AG08395 (cell line): Measurements from ENCODE around the gene PIN4.
"Not testable (repeated sequence)": the region's sequence is repeated elsewhere in the genome, so short reads cannot be mapped to it uniquely, and the experiment has no call there.

Experiments used
- DNase-seq: peaks from one replicate; pipeline ENCODE4 v3.0.0; 2012; ENCODE audit warnings: mixed read lengths, low spot score

The PIN4 gene

DNA sequence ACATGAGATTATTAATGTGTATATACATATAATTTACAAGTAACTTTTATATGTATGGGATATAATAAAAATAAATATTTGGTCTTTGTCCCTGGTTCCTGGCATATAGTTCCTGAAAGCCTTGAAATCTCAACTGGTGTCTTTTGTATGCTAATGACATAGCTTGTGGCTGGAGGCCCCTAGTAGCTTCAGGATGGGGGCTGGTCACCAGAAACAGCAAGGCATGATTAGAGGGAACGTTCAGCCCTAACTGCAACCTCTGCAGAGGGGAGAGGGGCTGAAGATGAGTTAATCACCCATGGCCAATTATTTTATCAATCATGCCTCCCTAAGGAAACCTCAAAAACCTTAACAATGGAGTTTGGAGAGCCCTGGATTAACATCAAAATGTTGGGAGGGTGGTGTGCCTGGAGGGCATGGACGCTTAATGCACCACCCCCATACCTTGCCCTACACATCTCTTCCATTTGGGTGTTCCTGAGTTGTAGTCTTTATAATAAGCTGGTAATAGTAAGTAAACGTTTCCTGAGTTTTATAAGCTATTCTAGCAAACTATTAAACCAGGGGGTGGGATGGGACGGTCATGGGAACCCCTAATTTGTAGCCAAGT, 21.3 kb downstream of the PIN4 start:
- no peak for DNase-seq

DNA sequence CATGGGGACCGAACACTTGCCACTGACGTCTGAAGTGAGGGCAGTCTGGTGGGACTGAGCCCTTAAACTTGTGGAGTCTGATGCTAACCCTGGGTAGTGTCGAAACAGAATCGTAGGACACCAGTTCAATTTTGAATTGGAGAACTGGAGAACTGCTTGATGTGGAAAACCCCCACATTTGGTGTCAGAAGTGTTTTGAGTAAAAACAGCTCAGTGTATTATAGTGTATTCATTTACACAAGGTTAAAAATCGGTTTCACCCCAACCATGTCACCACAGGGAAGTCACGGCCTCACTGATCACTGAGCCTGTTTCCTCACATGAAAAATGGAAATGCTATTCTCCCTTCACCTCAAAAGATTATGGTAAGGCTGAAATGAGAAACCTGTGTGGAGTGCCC, 21.9 kb downstream of the PIN4 start:
- DNase-seq: no peak

DNA sequence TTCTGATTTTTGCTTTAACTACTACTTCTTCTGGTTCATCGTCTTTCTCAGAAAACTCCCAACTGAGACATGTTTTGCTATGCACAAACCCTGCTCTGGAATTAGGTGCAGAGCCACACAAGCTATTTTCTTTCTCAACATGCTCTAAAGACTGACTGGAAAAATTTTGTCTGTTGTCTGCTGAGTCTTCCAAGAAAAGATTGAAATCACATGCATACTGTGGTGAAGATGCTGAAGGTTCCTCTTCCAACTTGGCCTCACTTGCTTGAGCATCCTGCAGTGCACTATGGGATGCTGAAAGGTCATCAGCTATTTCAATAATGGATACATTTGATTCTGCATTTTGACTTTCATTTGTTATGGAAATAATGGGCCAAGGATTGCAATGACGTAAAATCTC, 24.1 kb downstream of the PIN4 start:
- DNase-seq: no peak

DNA sequence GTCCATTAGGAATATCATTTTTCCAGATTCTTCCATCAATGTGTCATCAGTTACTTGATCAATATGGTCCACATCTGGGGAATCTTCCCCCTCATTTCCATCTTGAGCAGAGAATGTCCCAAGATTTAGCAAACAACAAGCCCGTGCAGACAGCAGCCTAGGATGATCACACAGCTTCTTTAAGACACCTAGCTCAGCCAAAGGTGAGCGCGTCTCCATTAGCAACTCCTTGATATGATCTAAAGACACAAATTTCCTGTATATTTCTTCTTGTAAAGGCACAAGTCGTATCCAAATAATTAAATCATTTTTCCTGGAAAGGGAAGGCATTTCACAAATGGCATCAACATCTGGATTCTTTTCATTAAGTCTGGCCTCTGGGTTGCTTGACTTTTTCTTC, 25.8 kb downstream of the PIN4 start:
- no peak for DNase-seq

DNA sequence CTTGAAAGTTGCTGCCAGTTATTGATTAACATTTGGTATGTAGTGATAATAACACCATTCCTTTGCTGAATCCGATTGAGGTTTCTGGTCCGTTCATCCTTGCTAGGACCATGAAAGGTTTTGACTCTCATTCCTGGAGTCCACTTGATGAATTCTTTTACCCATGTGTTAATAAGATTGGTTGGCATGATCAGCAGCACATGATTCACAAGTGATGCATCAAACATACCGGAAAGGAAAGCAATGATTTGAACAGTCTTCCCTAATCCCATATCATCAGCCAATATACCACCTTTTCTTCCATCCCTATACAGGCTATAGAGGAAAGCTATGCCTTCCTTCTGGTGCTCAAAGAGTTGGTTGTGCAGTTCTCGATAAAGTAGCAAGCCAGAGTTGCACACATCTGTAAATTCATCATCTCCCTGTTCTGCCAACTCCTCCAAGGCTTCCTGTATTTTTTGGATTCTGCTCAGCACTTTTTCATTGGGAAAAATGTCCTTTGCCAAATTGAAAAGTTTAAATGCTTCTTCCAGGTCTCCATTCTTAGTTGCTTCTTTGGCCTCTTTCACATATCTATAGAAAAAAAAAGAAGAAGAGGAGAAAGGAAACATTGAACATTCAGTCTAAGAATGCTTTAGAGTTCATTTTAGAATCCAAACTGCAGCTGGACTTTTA, 26.7 kb downstream of the PIN4 start:
- peak; percentile 50 for DNase-seq

DNA sequence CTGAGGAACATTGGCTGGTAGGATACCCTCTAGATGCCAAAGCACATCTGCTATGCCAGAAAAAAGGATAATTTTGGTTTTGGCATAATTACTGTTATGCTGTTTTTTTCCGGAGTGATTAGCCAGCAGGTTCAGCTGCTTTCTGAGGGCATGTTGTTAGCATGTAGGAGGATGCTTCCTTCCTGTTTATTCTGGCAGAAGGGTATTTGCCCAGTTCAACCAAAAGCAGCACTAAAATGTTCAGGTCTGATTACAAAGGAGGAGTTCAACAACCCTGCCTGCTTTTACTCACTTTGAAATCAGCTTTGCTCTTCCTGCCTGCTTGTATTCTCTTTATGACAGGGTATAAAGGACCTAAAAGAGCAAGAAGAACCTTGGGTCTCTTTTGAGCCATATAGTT, 35.4 kb downstream of the PIN4 start:
- no peak for DNase-seq

DNA sequence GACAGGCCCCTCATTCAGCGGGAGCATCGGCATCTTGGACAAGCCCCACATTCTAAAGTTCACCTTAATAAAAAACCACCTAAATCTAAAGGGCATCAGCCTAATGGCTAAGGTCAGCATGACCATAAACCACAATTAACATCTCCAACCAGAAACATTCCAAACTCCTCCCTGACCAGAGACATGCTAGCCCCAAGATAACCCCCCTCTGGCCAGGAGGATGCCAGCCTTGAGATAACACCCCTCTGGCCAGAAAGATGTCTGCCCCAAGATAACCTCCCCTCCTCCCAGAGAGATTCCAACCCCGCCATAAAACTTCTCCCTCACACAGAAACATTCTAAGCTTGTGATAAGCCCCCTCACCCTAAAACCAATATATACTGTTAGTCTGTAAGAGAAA, 38.8 kb downstream of the PIN4 start:
- not testable (repeated sequence) for DNase-seq

DNA sequence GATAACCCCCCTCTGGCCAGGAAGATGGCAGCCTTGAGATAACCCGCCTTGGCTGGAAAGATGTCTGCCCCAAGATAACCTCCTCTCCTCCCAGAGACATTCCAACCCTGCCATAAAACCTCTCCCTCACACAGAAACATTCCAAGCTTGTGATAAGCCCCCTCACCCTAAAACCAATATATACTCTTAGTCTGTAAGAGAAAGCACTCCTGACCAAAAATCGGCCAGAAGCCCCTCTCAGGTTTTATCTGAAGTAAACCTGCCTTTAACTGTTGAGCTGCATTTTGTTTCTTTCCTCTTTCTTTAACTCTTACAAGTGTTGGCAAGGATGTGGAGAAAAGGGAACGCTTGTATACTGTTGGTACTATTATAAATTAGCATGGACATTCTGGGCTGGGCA, 48.7 kb downstream of the PIN4 start:
- no peak for DNase-seq

DNA sequence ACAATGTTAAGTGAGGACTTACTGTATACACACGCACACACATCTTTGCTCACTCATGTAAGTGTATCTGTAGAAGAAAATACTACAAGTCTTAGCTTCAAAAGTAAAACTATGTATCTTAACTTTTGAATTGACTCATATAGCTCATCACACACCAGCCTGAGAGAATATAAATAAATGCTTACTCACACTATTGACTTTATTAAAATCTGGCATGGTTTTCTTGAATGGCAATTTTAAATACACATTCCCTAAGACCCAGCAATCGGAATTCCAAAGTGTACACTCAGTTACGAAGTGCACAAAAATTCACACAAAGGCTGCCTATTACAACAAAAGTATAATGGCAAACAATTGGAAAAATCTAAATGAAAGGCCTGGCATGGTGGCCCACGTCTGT, 55.3 kb downstream of the PIN4 start:
- DNase-seq: no peak

DNA sequence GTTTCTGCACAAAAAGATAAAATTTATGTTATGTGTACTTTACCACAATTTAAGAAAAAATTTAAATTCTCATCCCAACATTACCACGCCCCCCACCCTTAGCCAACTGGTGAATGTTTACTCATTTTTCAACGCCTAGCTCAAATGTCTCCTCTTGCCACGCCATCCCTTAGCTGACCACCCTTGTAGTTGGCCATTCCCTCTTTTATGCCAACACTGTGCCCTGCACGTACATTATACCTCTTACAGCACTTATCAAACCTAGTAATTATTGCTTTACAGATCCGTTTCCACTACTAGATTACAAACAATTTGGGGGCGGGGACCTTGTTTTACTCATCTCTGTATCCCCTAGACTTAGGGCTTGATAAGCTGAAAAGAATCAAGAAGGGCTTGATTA, 56.6 kb downstream of the PIN4 start:
- DNase-seq: no peak

DNA sequence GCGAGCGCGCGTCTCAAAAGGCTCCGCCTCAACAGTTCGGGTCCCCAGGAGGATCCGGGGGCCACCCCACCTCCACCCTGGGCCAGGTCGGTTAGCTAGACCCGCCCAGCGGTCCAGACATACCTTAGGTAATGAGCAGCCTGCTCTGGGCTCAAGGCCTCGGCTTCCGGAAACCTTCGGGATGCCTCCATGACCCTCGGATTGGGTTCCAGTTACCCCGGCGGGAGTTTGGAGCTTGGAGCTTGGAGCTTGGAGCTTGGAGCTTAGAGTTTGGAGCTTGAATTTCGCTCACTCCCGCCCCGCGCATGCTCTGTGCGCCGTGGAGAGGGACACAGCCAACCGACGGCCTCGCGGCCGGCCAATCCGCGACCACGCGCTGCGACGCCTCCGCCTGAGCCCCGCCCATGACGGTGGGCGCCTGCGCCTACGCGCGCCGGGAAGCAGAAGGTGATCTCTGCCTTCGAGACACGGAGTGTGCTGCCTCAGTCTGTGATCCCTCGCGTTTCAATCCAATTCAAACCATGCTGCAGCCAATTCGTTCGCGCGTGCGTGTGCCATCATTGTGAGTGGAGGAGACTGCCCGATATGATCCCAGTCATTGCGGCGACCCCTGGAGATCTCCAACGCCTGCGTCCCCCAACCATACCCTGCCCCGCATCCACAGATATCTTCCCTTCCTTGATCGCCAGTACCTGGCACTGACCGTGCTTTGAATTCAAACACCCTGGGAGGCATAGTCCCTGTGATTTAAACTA, 57.3 kb downstream of the PIN4 start, which contains the start of gene ERCC6L:
Gene ERCC6L, minus strand, starts transcription at position 307 of the 755 bp plus-strand sequence. Its CDS starts 116 bp downstream, at position 191.
- DNase-seq: peak; percentile 94

DNA sequence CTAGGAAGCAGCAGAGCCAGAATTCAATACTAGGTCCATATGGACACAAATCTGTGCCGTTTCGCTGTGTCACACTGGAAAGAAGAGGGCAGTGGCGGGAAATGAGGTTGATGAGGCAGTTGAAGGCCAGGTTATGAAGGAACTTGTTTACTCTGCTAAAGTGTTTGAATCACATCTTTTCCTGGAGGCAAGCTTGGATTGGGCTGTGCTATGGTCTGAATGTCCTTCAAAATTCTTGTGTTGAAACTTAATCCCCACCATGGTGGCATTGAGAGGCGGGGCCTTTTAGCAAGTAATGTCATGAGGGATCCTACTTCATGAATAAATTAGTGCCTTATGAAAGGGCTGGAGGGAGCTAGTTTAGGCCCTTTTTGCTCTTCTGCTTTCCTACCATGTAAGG, 59.4 kb downstream of the PIN4 start:
- DNase-seq: no peak

DNA sequence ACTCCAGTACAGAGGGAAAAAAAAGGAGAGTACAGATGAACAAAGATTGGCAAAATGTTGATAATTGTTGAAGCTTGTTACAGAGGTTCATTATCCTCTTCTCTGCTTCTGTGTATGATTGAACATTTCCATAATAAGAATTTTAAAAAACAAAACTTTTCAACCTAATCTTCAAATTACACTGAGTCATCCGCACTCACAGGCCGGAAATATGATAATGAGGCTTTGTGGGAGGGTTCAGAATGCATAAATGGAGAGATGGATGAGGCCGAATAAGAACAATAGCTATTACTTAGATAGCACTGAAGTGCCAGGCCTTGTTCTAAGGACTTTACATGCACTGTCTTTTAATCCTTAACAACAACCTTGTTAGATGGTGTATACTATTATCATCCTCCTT, 61.9 kb downstream of the PIN4 start:
- DNase-seq: peak; percentile 24

DNA sequence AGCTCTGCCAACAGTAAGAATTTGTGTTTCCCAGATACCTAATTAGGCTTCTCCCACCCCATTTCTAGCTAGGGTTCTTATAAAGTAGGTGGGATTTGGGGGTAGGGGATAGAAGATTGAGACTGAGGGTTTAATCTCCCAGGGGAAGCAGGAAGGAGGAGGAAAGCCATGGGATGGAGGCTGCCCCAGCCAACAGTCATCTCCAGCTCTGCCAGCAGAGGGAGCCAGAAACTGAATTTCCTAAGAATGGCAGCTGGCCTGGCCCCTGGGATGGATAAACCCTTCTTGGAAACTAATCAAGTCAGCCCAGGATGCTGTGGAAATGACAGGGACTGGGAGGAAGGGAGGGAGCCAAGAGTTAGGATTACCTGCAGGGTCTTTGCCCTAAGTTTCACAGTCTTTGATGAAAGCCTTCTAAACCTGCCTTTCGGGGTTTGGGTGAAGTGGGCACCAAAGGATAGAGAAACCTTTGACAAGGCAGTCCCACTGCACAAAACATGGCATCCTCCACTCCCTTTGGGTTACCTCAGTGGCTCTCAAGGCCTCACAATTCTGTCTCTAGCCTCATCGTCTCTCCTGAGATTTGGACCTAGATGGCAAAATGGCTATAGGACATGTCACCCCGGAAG, 64.0 kb downstream of the PIN4 start:
- peak; percentile 86 for DNase-seq

DNA sequence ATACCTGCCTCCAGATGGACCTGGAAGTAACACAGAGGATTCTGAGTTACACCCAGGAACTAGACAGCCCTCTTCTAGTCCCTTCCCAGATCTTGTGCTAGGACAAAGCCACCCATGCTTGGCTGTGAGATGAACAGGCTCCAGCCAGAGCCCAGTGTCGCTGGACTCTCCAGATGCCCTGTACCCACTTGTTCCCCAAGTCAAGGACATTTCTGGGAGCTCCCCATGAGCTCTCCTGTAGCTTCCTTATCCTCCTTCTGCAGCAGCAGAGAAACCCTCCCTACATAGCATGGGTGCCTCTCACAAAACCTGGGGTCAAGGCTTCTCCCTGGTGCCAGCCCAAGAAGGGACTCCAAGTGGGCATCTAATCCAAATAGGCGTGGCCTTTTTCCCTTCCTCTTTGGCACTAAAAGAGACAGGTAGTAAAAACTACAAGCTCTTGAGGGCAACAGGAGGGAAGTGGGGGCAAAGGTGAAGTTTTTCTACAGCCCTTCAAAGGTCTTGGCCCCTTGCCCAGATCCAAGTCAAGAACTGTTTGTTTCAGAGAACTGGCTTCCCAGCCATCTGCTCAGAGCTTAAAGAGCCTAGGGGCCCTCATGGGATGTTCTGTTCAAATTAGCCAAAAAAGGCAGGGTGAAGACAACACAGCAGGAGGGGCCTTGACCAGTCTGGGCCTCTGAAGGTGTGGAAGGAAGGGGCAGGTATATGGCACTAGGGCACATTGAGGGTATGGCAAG, 65.8 kb downstream of the PIN4 start:
- DNase-seq: no peak
